Upper lobe of left lung (tissue), 6 donors: ENCODE data around the gene ARNT2. TPM values are rescaled to one million over a fixed set of nuclear protein-coding genes. Genes with fewer than 3 reads are reported as not detected.

Source experiments
- ATAC-seq, 2 donors: fragments of 200-7000 bp; cut with Tn5 transposase; one replicate each; pipeline ENCODE4 v1.9.1; 2022; ENCODE audit warnings: mild to moderate bottlenecking in 2 of 2, moderate library complexity in 2 of 2; ENCODE audit not compliant: low FRiP score in 2 of 2
- DNase-seq, 2 donors: peaks; one replicate each; pipeline ENCODE4 v3.0.0-alpha.2; 2019 to 2020
- H3K27ac ChIP-seq, 4 donors: fragments of 200-600 bp; sonication (generic); one replicate each; pipeline ENCODE4 v1.5.1; 2016 to 2019
- H3K27me3 ChIP-seq, 4 donors: fragments of 200-600 bp; sonication (generic); one replicate each; pipeline ENCODE4 v1.5.1; 2017 to 2019
- H3K36me3 ChIP-seq, 4 donors: fragments of 200-600 bp; sonication (generic); one replicate each; pipeline ENCODE4 v1.5.1; 2016 to 2019
- H3K4me1 ChIP-seq, 4 donors: fragments of 200-600 bp; sonication (generic); one replicate each; pipeline ENCODE4 v1.5.1; 2018 to 2019
- H3K4me3 ChIP-seq, 4 donors: fragments of 200-600 bp; sonication (generic); one replicate each; pipeline ENCODE4 v1.5.1; 2017 to 2019; ENCODE audit warnings: mild to moderate bottlenecking in 2 of 4, moderate library complexity in 1 of 4
- H3K9me3 ChIP-seq, 4 donors: fragments of 200-600 bp; sonication (generic); one replicate each; pipeline ENCODE4 v1.5.1; 2018 to 2019
- EP300 ChIP-seq, 4 donors: sonication (generic); formaldehyde crosslinking; IDR thresholded peaks; one replicate each; pipeline ENCODE4 v1.5.1; 2017; ENCODE audit warnings: antibody characterized with exemption in 4 of 4, control low read depth in 2 of 4
- POLR2A ChIP-seq, 4 donors: fragments of 450-650 bp; IDR thresholded peaks; one replicate each; pipeline ENCODE4 v1.5.1; 2016 to 2017; ENCODE audit warnings: antibody characterized with exemption in 4 of 4, mild to moderate bottlenecking in 2 of 4
- POLR2AphosphoS5 ChIP-seq, 2 donors: sonication (generic); formaldehyde crosslinking; IDR thresholded peaks; one replicate each; pipeline ENCODE4 v1.5.1; 2017; ENCODE audit warnings: antibody characterized with exemption in 2 of 2
- WGBS, 2 donors: methylation state at CpG; one replicate each; pipeline ENCODE4 v1.1.5; 2017 to 2018; 5-methylcytosine and 5-hydroxymethylcytosine counted together
- total RNA-seq, 6 donors: library from RNA; depleted of rRNA in 4 of 6; stranded (reverse); fragments of >200 nt in 4 of 6; gene quantifications; one replicate each; pipeline versions ENCODE4 v1.1.0 to v1.2.1, GENCODE V29; 2016 to 2021
- TF ChIP-seq, protein P1 (sequence below), 6 experiments: fragments of 450-650 bp in 4 of 6; fragments of 200-600 bp in 2 of 6; sonication (generic) in 2 of 6; IDR thresholded peaks; one replicate each; pipeline ENCODE4 v1.5.1; 2016 to 2019; ENCODE audit warnings: antibody characterized with exemption in 6 of 6
- donor health status: DM: no; HTN: no; CAD: no; lungs with moderate emphysema.
- donor health status: DM: no; HTN: yes; CAD: no; lungs with severe emphysema.

The ARNT2 gene
- total RNA-seq, 6 donors from 2014 or later: 4.7 to 26.9 (median 8.4) TPM

DNA sequence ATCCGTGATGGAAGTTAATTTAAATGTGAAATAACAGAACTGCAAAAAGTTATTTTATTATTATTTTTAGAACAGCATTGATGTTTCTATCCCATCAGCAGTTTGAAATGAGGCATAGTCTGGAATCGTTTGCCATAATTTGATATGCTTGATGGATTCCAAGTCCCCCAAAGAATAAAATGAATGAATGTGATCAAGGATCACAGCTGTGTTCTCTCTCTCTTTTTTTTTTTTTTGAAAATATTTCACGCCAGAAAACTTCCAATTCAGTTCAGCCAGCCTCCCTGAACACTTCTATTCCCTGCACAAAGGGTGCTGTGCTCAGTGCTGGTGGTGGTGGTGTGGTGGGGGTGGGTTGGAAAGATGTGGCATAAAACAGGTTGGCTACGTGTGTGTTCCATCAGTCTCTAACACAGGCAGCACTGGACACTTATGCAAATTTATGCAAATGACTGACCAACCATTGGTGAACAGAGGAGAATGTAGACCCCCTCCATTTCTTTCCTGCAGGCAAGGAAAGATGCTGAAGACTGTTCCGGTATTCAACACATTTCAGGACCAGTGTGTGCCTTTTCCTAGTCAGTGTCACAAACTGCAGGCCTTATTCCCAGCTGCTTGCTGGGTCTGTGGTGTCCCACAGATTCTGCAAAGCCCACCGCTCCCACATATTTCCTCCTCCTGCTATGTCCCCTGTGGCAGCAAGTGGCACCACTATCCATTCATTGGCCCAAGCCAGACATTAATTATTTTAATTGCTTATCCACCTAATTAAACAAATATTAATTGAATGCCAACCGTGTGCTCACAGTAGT, 10.6 kb downstream of the ARNT2 start:
- no peak overlapping the region for H3K4me3 ChIP-seq
- ATAC-seq: no peak
- H3K27me3 ChIP-seq: no peaks in the 10 kb centered on the region
- H3K27ac ChIP-seq: no peak overlapping the region
- 67 to 83% methylated on average over 7 of the region's 7 CpGs for WGBS, 2 donors
- no peak for DNase-seq
- no peaks in the 10 kb centered on the region for H3K36me3 ChIP-seq
- TF ChIP-seq POLR2AphosphoS5 (IDR thresholded peaks at IDR 0.05): no peak
- TF ChIP-seq POLR2A (IDR thresholded peaks at IDR 0.05): no peak
- TF ChIP-seq, protein P1, sequence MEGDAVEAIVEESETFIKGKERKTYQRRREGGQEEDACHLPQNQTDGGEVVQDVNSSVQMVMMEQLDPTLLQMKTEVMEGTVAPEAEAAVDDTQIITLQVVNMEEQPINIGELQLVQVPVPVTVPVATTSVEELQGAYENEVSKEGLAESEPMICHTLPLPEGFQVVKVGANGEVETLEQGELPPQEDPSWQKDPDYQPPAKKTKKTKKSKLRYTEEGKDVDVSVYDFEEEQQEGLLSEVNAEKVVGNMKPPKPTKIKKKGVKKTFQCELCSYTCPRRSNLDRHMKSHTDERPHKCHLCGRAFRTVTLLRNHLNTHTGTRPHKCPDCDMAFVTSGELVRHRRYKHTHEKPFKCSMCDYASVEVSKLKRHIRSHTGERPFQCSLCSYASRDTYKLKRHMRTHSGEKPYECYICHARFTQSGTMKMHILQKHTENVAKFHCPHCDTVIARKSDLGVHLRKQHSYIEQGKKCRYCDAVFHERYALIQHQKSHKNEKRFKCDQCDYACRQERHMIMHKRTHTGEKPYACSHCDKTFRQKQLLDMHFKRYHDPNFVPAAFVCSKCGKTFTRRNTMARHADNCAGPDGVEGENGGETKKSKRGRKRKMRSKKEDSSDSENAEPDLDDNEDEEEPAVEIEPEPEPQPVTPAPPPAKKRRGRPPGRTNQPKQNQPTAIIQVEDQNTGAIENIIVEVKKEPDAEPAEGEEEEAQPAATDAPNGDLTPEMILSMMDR (IDR thresholded peaks at IDR 0.05): no peak
- no peak for TF ChIP-seq EP300 (IDR thresholded peaks at IDR 0.05)
- no peaks in the 10 kb centered on the region for H3K9me3 ChIP-seq
- peaks cover 4 to 9% (median 8%) of the 10 kb centered on the region in 4 donors for H3K4me1 ChIP-seq

DNA sequence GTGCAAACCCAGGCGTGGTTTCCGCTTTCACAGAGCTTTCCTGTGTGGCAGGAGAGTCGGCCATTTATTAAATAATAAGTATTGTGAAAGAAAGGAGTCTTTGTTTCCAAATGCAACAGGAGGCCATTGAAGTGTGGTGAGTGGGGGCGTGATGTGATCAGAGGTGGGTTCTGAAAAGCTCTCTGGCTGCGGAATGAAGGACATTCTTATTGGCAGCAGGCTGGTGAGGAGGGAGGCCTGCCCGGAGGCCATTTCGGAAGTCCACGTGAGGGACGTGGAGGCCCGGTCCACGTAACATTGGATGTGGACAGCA, 11.1 kb downstream of the ARNT2 start:
- Histone ChIP-seq H3K27me3 (no peaks in the 10 kb centered on the region), H3K4me1 (peaks cover 5 to 10% (median 9%) of the 10 kb centered on the region in 4 donors), H3K36me3 (no peaks in the 10 kb centered on the region), H3K4me3 (no peak overlapping the region), H3K27ac (no peak overlapping the region), H3K9me3 (no peaks in the 10 kb centered on the region)
- no peak for ATAC-seq
- TF ChIP-seq POLR2A (IDR thresholded peaks at IDR 0.05) (no peak), EP300 (IDR thresholded peaks at IDR 0.05) (no peak), POLR2AphosphoS5 (IDR thresholded peaks at IDR 0.05) (no peak)
- TF ChIP-seq, protein P1 (IDR thresholded peaks at IDR 0.05): no peak
- DNase-seq: no peak
- 75 to 79% methylated on average over 11 of the region's 11 CpGs for WGBS, 2 donors

DNA sequence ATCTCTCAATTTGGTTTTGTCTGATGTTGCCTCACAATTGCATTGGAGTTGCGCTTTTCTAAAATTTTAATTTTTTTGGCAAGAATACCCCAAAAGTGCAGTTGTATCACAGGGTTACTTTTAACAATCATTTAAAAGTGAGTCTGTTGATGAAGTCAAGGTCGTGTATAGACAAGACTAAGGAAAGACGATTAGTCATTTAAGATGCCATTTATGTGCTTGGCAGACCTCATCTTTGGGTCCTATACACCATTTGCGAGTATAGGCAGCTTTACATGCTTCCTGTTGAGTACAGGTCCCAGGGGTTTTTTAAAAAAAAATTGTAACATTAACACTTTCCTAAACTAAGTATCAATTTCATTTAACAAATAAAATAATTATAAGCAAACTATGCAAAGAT, 12.5 kb downstream of the ARNT2 start:
- no peak overlapping the region for H3K27ac ChIP-seq
- H3K4me3 ChIP-seq: no peak overlapping the region
- TF ChIP-seq, protein P1 (IDR thresholded peaks at IDR 0.05): no peak
- DNase-seq: no peak
- H3K36me3 ChIP-seq: no peaks in the 10 kb centered on the region
- no peaks in the 10 kb centered on the region for H3K27me3 ChIP-seq
- no peak for ATAC-seq
- H3K4me1 ChIP-seq: peaks cover 5 to 10% (median 9%) of the 10 kb centered on the region in 4 donors
- H3K9me3 ChIP-seq: no peaks in the 10 kb centered on the region
- WGBS, 2 donors: 78 to 83% methylated on average over 4 of the region's 4 CpGs

DNA sequence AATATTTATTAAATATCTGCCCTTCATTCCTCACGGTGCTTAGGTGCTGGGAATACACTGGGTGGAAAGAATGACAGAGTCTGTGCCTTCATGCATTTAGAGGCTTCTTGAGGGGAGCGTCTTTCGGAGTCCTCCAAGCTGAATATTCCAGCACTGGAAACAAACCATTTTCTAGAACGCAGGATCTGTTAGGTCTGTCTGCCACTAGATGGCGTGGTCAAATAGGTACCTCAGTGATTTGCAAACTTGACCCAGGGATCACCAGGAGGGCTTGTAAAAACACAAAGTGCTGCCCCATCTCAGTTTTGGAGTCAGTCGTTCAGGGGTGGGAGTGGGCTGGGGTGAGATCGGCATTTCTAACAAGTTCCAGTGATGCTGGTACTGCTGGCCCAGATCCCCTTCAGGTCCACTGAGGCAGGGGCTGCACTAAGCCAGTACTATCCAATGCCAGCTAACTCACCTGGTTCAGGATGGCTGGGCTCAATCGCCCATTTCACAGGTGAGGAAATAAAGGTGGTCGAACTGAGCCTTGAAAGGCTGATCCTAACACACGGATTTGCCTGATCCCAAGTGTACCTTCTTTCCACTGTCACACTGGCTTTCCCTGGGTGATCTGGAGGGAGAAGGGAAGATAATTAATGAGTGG, 14.8 kb downstream of the ARNT2 start:
- 60 to 62% methylated on average over 10 of the region's 10 CpGs for whole genome bisulfite sequencing, 2 donors

More for the DNA sequence above, 14.8 kb downstream of the ARNT2 start:
- Histone ChIP-seq H3K4me3 (no peak overlapping the region), H3K9me3 (no peaks in the 10 kb centered on the region), H3K4me1 (peaks cover 5 to 10% (median 9%) of the 10 kb centered on the region in 4 donors), H3K36me3 (no peaks in the 10 kb centered on the region), H3K27ac (no peak overlapping the region), H3K27me3 (no peaks in the 10 kb centered on the region)
- DNase-seq (no peak), ATAC-seq (peak; percentile 28 to 61)
- no peak for TF ChIP-seq POLR2A (IDR thresholded peaks at IDR 0.05)
- no peak for TF ChIP-seq EP300 (IDR thresholded peaks at IDR 0.05)
- TF ChIP-seq, protein P1 (IDR thresholded peaks at IDR 0.05): peak; percentile 27 to 52 (median 41)
- TF ChIP-seq POLR2AphosphoS5 (IDR thresholded peaks at IDR 0.05): no peak
